ACC112 (cell line): Measurements from ENCODE around the gene SLC27A1.
"Not testable (repeated sequence)": the region's sequence is repeated elsewhere in the genome, so short reads cannot be mapped to it uniquely, and the experiment has no call there.

Experiments used
- H2AFZ ChIP-seq: fragments of 200-600 bp; sonication (generic); one replicate; pipeline ENCODE4 v1.6.0; 2017; ENCODE audit warnings: antibody characterized with exemption, low read length; ENCODE audit not compliant: unreplicated experiment
- H3K27ac ChIP-seq: fragments of 200-600 bp; sonication (generic); 2 replicates; pipeline ENCODE4 v1.5.1; 2014; ENCODE audit warnings: low read depth, mild to moderate bottlenecking, antibody characterized with exemption, low read length, moderate library complexity
- H3K27me3 ChIP-seq: fragments of 200-600 bp; sonication (generic); 2 replicates; pipeline ENCODE4 v1.6.1; 2014; ENCODE audit warnings: mild to moderate bottlenecking, antibody characterized with exemption, low read length, moderate library complexity, mixed read lengths; ENCODE audit not compliant: insufficient read depth
- H3K36me3 ChIP-seq: fragments of 200-600 bp; sonication (generic); 2 replicates; pipeline ENCODE4 v1.6.1; 2016; ENCODE audit warnings: mild to moderate bottlenecking, antibody characterized with exemption, low read length, moderate library complexity, mixed read lengths; ENCODE audit not compliant: insufficient read depth
- H3K4me1 ChIP-seq: fragments of 200-600 bp; sonication (generic); one replicate; pipeline ENCODE4 v1.6.1; 2016; ENCODE audit warnings: low read length, mixed read lengths; ENCODE audit not compliant: insufficient read depth, unreplicated experiment, control insufficient read depth
- H3K4me3 ChIP-seq: fragments of 200-600 bp; sonication (generic); 2 replicates; pipeline ENCODE4 v1.5.1; 2014; ENCODE audit warnings: mild to moderate bottlenecking, low read depth, low read length
- H3K79me2 ChIP-seq: fragments of 200-600 bp; sonication (generic); one replicate; pipeline ENCODE4 v1.6.0; 2016; ENCODE audit warnings: low read length; ENCODE audit not compliant: control insufficient read depth, unreplicated experiment, insufficient read depth

Gene SLC27A1

GRCh38 chr19:17500447-17501198 is 30.3 kb downstream of the SLC27A1 start:
- Histone ChIP-seq H3K4me1 (peaks cover 11% of the 10 kb centered on the region), H3K27me3 (no peaks in the 10 kb centered on the region), H2AFZ (no peak overlapping the region), H3K79me2 (peaks cover 13% of the 10 kb centered on the region), H3K27ac (peak overlapping the region; percentile 54), H3K36me3 (no peaks in the 10 kb centered on the region; the same call in 1 of the 2 replicates), H3K4me3 (no peak overlapping the region)

DNA sequence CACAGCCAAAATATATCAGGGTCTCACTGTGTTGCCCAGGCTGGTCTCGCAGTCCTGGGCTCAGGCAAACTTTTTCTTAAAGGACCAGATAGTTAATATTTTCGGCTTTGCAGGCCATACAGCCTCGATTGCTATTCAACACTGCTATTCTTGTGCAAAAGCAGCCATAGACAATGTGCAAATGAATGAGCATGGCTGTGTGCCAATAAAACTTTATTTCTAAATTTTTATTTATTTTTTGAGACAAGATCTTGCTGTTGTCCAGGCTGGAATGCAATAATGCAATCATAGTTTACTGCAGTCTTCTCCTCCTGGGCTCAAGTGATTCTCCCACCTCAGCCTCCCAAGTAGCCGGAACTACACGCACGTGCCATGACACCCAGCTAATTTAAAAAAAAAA is 32.9 kb downstream of the SLC27A1 start:
- Histone ChIP-seq H3K4me3 (no peak overlapping the region), H3K79me2 (peaks cover 18% of the 10 kb centered on the region), H3K4me1 (peaks cover 14% of the 10 kb centered on the region), H3K27me3 (no peaks in the 10 kb centered on the region), H3K27ac (no peak overlapping the region), H3K36me3 (no peaks in the 10 kb centered on the region; the same call in 1 of the 2 replicates), H2AFZ (no peak overlapping the region)

DNA sequence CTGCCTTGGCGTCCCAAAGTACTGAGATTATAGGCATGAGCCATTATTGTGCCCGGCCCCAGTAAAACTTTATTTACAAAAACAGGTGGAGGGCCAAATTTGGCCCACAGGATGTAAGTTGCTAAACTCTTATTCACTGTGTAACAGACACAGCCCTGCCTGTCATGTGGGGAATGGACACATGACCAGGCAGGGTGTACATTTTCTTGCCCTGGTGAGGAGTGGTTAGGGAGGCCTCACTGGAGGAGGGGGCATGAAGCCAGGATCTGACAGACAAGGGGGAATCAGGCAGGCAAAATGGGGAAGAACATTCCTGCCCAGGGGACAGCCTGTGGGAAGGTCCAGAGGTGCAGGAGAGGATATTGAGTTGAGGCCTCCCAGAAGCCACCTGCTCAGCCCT is 33.7 kb downstream of the SLC27A1 start:
- Histone ChIP-seq H3K79me2 (peaks cover 20% of the 10 kb centered on the region), H3K4me3 (no peak overlapping the region), H3K36me3 (no peaks in the 10 kb centered on the region; the same call in 1 of the 2 replicates), H3K27me3 (no peaks in the 10 kb centered on the region), H2AFZ (no peak overlapping the region), H3K4me1 (peaks cover 18% of the 10 kb centered on the region), H3K27ac (no peak overlapping the region)

DNA sequence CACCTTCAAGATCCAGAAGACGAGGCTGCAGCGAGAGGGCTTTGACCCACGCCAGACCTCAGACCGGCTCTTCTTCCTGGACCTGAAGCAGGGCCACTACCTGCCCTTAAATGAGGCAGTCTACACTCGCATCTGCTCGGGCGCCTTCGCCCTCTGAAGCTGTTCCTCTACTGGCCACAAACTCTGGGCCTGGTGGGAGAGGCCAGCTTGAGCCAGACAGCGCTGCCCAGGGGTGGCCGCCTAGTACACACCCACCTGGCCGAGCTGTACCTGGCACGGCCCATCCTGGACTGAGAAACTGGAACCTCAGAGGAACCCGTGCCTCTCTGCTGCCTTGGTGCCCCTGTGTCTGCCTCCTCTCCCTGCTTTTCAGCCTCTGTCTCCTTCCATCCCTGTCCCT is 34.1 kb downstream of the SLC27A1 start:
- peaks cover 23% of the 10 kb centered on the region for H3K79me2 ChIP-seq
- H3K36me3 ChIP-seq = no peaks in the 10 kb centered on the region; the same call in 1 of the 2 replicates
- no peak overlapping the region for H2AFZ ChIP-seq
- H3K27ac ChIP-seq = no peak overlapping the region
- H3K4me3 ChIP-seq = no peak overlapping the region
- H3K4me1 ChIP-seq = peaks cover 18% of the 10 kb centered on the region
- no peaks in the 10 kb centered on the region for H3K27me3 ChIP-seq

DNA sequence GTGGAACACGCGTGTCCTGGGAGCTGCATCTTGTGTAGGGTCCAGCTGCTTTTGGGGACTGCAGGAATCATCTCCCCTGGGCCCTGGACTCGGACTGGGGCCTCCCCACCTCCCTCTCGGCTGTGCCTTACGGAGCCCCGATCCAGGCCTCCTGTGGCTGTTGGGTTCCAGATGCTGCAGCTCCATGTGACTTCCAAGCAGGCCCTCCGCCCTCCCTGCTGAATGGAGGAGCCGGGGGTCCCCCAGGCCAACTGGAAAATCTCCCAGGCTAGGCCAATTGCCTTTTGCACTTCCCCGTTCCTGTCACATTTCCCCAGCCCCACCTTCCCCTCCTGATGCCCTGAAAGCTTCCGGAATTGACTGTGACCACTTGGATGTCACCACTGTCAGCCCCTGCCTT is 34.9 kb downstream of the SLC27A1 start:
- Histone ChIP-seq H3K27ac (no peak overlapping the region), H3K4me1 (peaks cover 11% of the 10 kb centered on the region), H3K4me3 (no peak overlapping the region), H3K27me3 (no peaks in the 10 kb centered on the region), H3K36me3 (no peaks in the 10 kb centered on the region; the same call in 1 of the 2 replicates), H2AFZ (no peak overlapping the region), H3K79me2 (peaks cover 31% of the 10 kb centered on the region)

GRCh38 chr19:17506745-17507144 is 36.4 kb downstream of the SLC27A1 start:
- Histone ChIP-seq H3K27ac (no peak overlapping the region), H3K27me3 (no peaks in the 10 kb centered on the region), H3K4me1 (peaks cover 7% of the 10 kb centered on the region), H3K79me2 (peaks cover 36% of the 10 kb centered on the region), H3K36me3 (no peaks in the 10 kb centered on the region), H2AFZ (no peak overlapping the region), H3K4me3 (no peak overlapping the region)

DNA sequence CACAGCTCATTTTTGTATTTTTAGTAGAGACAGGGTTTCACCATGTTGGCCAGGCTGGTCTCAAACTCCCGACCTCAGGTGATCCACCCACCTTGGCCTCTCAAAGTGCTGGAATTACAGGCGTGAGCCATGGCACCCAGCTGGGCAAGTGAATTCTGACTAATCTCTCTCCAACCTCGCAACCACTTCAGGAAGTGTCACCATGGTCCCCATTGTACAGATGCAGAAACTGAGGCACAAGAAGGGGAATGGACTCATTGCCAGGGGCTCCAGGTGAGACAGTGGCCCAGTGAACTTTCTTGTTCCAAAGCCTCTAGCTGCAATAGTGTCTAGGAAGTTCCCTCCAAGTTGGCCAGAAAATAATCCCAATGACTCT is 38.2 kb downstream of the SLC27A1 start:
- peaks cover 41% of the 10 kb centered on the region for H3K79me2 ChIP-seq
- H3K27me3 ChIP-seq, H3K4me1 ChIP-seq, H3K36me3 ChIP-seq, H2AFZ ChIP-seq: not testable (repeated sequence)
- H3K27ac ChIP-seq = peak overlapping the region; percentile 100
- H3K4me3 ChIP-seq = peak overlapping the region; percentile 65; the same call in 1 of the 2 replicates

DNA sequence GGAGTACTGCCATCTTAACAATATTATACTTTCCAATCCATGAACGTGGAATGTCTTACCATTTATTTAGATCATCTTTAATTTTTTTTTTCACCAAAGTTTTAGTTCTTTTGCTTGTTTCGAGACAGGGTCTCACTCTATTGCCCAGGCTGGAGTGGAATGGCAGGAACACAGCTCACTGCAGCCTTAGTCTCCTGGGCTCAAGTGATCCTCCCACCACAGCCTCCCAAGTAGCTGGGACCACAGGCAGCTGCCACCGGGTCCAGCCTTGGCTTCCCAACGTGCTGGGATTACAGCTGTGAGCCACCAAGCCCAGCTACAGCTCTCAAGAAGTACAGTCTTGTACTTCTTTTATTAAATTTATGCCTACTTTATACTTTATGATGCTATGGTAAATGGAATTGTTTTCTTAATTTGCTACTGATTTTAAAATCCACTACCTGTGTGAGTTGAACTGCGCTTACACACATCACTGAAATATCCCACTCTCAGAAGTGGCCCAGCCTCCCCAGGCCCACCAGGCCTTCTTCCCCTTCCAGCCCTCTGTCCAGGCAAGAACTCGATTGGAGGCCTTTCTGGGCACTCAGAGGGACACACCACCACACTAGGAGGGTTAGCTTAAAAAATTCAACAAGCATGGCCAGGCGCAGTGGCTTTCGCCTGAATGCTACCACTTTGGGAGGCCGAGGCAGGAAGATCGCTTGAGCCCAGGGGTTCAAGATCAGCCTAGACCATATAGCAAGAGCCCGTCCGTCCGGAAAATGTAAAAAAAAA is 40.1 kb downstream of the SLC27A1 start:
- Histone ChIP-seq H3K27ac (peak overlapping the region; percentile 85), H3K4me3 (peak overlapping the region; percentile 86), H3K79me2 (peaks cover 37% of the 10 kb centered on the region), H3K27me3 (no peaks in the 10 kb centered on the region), H2AFZ (no peak overlapping the region), H3K4me1 (peaks cover 7% of the 10 kb centered on the region), H3K36me3 (peaks cover 3% of the 10 kb centered on the region; the same call in 1 of the 2 replicates)

DNA sequence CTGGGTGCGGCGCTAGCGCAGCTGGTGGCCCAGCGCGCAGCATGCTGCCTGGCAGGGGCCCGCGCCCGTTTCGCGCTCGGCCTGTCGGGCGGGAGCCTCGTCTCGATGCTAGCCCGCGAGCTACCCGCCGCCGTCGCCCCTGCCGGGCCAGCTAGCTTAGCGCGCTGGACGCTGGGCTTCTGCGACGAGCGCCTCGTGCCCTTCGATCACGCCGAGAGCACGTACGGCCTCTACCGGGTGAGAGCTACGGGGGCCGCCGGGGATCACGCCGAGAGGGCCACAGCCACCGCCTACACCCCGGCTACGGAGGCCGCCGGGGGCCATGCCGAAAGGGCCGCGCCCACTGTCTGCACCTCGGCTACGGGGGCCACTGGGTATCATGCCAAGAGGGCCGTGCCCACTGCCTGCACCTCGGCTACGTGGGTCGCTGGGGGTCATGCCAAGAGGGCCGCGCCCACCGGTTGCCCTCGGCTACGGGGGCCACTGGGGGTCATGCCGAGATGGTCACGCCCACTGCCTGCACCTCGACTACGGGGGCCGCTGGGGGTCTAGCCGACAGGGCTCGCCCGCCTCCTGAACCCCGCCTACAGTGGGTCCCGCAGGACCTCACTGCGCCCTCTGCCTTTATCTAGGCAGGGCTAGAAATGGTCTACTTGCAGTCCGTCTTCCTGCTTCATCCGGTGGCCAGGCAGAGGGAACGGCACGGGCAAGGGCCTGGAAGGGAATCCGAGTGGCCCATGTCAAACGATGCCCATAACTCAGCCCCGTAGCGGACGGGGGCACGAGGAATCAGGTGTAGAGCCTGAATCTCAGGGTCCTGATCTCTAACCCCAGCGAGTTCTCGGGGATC is 41.6 kb downstream of the SLC27A1 start:
- Histone ChIP-seq H3K79me2 (peaks cover 29% of the 10 kb centered on the region), H3K27ac (peak overlapping the region; percentile 85), H3K36me3 (peaks cover 11% of the 10 kb centered on the region; the same call in 1 of the 2 replicates), H2AFZ (peak overlapping the region; percentile 83), H3K4me3 (peak overlapping the region; percentile 86), H3K27me3 (no peaks in the 10 kb centered on the region), H3K4me1 (peaks cover 7% of the 10 kb centered on the region)

DNA sequence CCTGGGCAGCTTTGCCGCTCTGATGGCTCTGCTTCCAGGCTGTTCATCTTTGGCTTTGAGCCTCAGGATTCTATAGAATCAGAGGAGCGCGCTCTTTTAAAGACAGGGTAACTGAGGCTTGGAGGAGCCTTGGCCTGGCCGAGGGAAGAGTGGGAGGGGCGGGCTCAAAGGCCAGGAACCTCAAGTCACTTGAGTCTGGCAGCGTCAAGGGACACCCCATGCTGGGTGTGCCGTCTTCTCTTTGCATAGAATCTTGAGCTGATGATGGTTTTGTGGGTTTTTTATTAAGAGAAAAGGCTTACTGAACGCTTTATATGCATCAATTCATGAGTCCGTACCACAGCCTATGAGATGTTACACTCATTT is 42.2 kb downstream of the SLC27A1 start:
- H3K79me2 ChIP-seq = peaks cover 28% of the 10 kb centered on the region
- H3K27ac ChIP-seq = no peak overlapping the region
- H2AFZ ChIP-seq = no peak overlapping the region
- H3K4me3 ChIP-seq = peak overlapping the region; percentile 86
- H3K4me1 ChIP-seq = peaks cover 7% of the 10 kb centered on the region
- H3K36me3 ChIP-seq = peaks cover 16% of the 10 kb centered on the region
- H3K27me3 ChIP-seq = no peaks in the 10 kb centered on the region
